ENCODE results near the gene ZNF444. TPM values are rescaled to one million over a fixed set of nuclear protein-coding genes. Genes with fewer than 3 reads are reported as not detected.
A peak's percentile ranks its signal among the peaks of the same experiment; 100 is the strongest.

ZNF444 gene
- total and polyA plus RNA-seq, 4 donors, result 6.1 to 30.4 (median 21.0) TPM

- TF ChIP-seq GABPA (IDR thresholded peaks at IDR 0.05 in 1 of 2, conservative IDR thresholded peaks at IDR 0.05 in 1 of 2), result no peak
- TF ChIP-seq REST (IDR thresholded peaks at IDR 0.05), result no peak
- peak; percentile 39 for TF ChIP-seq RXRA (IDR thresholded peaks at IDR 0.05)
- TF ChIP-seq RAD21 (IDR thresholded peaks at IDR 0.05), result peak in 1 of 2 donors; percentile 15
- 62% methylated on average over 10 of the region's 10 CpGs for WGBS
- peaks cover 10 to 47% (median 40%) of the 10 kb centered on the region in 4 donors for H3K4me1 ChIP-seq (ENCODE audit: control insufficient read depth in 4 of 4, insufficient read depth in 4 of 4, low read length in 3 of 4)
- DNase-seq (ENCODE audit: low spot score), result no peak
- H3K4me3 ChIP-seq (ENCODE audit: low read depth in 1 of 3, low read length in 3 of 3), result no peak overlapping the region
- H3K27me3 ChIP-seq (ENCODE audit: control insufficient read depth in 4 of 4, insufficient read depth in 4 of 4, low read length in 3 of 4), result no peaks in the 10 kb centered on the region
- peak overlapping the region in 1 of 2 donors; percentile 31 for H3K9ac ChIP-seq (ENCODE audit: low read depth in 1 of 2, low read length in 2 of 2)
- peaks cover 5 to 14% (median 10%) of the 10 kb centered on the region in 4 donors for H3K36me3 ChIP-seq (ENCODE audit: control insufficient read depth in 4 of 4, insufficient read depth in 3 of 4, low read depth in 1 of 4, low read length in 3 of 4)
- H3K27ac ChIP-seq (ENCODE audit: low read depth in 1 of 2, low read length in 2 of 2), result peak overlapping the region in 1 of 2 donors; percentile 22
- H3K9me3 ChIP-seq (ENCODE audit: control insufficient read depth in 4 of 4, low read length in 3 of 4), result no peaks in the 10 kb centered on the region
These were observed 4.6 kb downstream of the ZNF444 start for GRCh38 chr19:56145698-56146097.

- Histone ChIP-seq H3K27me3 (ENCODE audit: control insufficient read depth in 4 of 4, insufficient read depth in 4 of 4, low read length in 3 of 4) (no peaks in the 10 kb centered on the region), H3K36me3 (ENCODE audit: control insufficient read depth in 4 of 4, insufficient read depth in 3 of 4, low read depth in 1 of 4, low read length in 3 of 4) (peaks cover 5 to 14% (median 10%) of the 10 kb centered on the region in 4 donors), H3K9me3 (ENCODE audit: control insufficient read depth in 4 of 4, low read length in 3 of 4) (no peaks in the 10 kb centered on the region), H3K4me1 (ENCODE audit: control insufficient read depth in 4 of 4, insufficient read depth in 4 of 4, low read length in 3 of 4) (peaks cover 10 to 44% (median 36%) of the 10 kb centered on the region in 4 donors), H3K9ac (ENCODE audit: low read depth in 1 of 2, low read length in 2 of 2) (no peak overlapping the region), H3K27ac (ENCODE audit: low read depth in 1 of 2, low read length in 2 of 2) (no peak overlapping the region), H3K4me3 (ENCODE audit: low read depth in 1 of 3, low read length in 3 of 3) (no peak overlapping the region)
- TF ChIP-seq, protein P1, sequence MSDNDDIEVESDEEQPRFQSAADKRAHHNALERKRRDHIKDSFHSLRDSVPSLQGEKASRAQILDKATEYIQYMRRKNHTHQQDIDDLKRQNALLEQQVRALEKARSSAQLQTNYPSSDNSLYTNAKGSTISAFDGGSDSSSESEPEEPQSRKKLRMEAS (IDR thresholded peaks at IDR 0.05), result no peak
- TF ChIP-seq NR2F2 (IDR thresholded peaks at IDR 0.05), result no peak
- 97% methylated on average over 31 of the region's 31 CpGs for WGBS
- DNase-seq (ENCODE audit: low spot score), result no peak
These were observed 5.8 kb downstream of the ZNF444 start for GRCh38 chr19:56146904-56147303.

DNA sequence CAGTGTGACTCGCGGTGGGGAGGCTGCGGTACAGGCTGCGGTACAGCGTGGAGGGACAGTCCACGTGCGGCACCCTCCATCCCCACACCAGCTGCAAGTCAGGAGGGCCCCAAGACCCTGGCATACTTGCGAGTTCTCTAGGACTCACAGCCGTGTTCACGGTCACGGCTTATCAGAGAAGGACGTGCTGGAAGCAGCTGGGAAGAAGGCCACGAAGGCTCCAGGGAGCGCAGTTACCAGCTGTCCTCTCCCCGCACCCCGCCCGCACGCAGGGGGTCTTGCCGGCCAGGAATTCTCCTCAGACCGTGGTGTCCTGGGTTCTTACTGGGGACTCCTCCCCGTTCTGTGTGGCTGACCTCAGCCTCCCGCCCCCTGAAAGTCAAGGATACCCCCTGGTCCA, 6.2 kb downstream of the ZNF444 start:
- Histone ChIP-seq H3K27me3 (ENCODE audit: control insufficient read depth in 4 of 4, insufficient read depth in 4 of 4, low read length in 3 of 4) (no peaks in the 10 kb centered on the region), H3K9ac (ENCODE audit: low read depth in 1 of 2, low read length in 2 of 2) (no peak overlapping the region), H3K4me3 (ENCODE audit: low read depth in 1 of 3, low read length in 3 of 3) (no peak overlapping the region), H3K36me3 (ENCODE audit: control insufficient read depth in 4 of 4, insufficient read depth in 3 of 4, low read depth in 1 of 4, low read length in 3 of 4) (peaks cover 5 to 14% (median 10%) of the 10 kb centered on the region in 4 donors), H3K27ac (ENCODE audit: low read depth in 1 of 2, low read length in 2 of 2) (no peak overlapping the region), H3K9me3 (ENCODE audit: control insufficient read depth in 4 of 4, low read length in 3 of 4) (no peaks in the 10 kb centered on the region), H3K4me1 (ENCODE audit: control insufficient read depth in 4 of 4, insufficient read depth in 4 of 4, low read length in 3 of 4) (peaks cover 10 to 40% (median 33%) of the 10 kb centered on the region in 4 donors)
- 97% methylated on average over 22 of the region's 22 CpGs for WGBS
- TF ChIP-seq, protein P1 (IDR thresholded peaks at IDR 0.05), result no peak
- DNase-seq (ENCODE audit: low spot score), result no peak

GRCh38 chr19:56148096-56148495, 7.0 kb downstream of the ZNF444 start:
- Histone ChIP-seq H3K4me1 (ENCODE audit: control insufficient read depth in 4 of 4, insufficient read depth in 4 of 4, low read length in 3 of 4) (peaks cover 8 to 39% (median 33%) of the 10 kb centered on the region in 4 donors), H3K9me3 (ENCODE audit: control insufficient read depth in 4 of 4, low read length in 3 of 4) (no peaks in the 10 kb centered on the region), H3K9ac (ENCODE audit: low read depth in 1 of 2, low read length in 2 of 2) (no peak overlapping the region), H3K27ac (ENCODE audit: low read depth in 1 of 2, low read length in 2 of 2) (no peak overlapping the region), H3K4me3 (ENCODE audit: low read depth in 1 of 3, low read length in 3 of 3) (no peak overlapping the region), H3K27me3 (ENCODE audit: control insufficient read depth in 4 of 4, insufficient read depth in 4 of 4, low read length in 3 of 4) (no peaks in the 10 kb centered on the region), H3K36me3 (ENCODE audit: control insufficient read depth in 4 of 4, insufficient read depth in 3 of 4, low read depth in 1 of 4, low read length in 3 of 4) (peaks cover 5 to 14% (median 10%) of the 10 kb centered on the region in 4 donors)
- TF ChIP-seq HNF4A (conservative IDR thresholded peaks at IDR 0.05) (no peak), HNF4G (IDR thresholded peaks at IDR 0.05) (no peak), REST (IDR thresholded peaks at IDR 0.05) (no peak), YY1 (IDR thresholded peaks at IDR 0.05) (no peak), EGR1 (IDR thresholded peaks at IDR 0.05; ENCODE audit: low read depth in 2 of 2) (no peak), NR2F2 (IDR thresholded peaks at IDR 0.05) (no peak), TAF1 (conservative IDR thresholded peaks at IDR 0.05) (no peak)
- TF ChIP-seq, protein P1 (IDR thresholded peaks at IDR 0.05), result no peak
- TF ChIP-seq, protein P2, sequence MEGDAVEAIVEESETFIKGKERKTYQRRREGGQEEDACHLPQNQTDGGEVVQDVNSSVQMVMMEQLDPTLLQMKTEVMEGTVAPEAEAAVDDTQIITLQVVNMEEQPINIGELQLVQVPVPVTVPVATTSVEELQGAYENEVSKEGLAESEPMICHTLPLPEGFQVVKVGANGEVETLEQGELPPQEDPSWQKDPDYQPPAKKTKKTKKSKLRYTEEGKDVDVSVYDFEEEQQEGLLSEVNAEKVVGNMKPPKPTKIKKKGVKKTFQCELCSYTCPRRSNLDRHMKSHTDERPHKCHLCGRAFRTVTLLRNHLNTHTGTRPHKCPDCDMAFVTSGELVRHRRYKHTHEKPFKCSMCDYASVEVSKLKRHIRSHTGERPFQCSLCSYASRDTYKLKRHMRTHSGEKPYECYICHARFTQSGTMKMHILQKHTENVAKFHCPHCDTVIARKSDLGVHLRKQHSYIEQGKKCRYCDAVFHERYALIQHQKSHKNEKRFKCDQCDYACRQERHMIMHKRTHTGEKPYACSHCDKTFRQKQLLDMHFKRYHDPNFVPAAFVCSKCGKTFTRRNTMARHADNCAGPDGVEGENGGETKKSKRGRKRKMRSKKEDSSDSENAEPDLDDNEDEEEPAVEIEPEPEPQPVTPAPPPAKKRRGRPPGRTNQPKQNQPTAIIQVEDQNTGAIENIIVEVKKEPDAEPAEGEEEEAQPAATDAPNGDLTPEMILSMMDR (IDR thresholded peaks at IDR 0.05; ENCODE audit: low read depth, low read length, missing input control), result no peak
- no peak for DNase-seq (ENCODE audit: low spot score)
- 97% methylated on average over 15 of the region's 15 CpGs for WGBS
